ENCODE data around the gene NUDT1. TPM values are rescaled to one million over a fixed set of nuclear protein-coding genes. Genes with fewer than 3 reads are reported as not detected.

Gene NUDT1
- total RNA-seq, 1 experiment from 2014 or later: 84.7 TPM

DNA sequence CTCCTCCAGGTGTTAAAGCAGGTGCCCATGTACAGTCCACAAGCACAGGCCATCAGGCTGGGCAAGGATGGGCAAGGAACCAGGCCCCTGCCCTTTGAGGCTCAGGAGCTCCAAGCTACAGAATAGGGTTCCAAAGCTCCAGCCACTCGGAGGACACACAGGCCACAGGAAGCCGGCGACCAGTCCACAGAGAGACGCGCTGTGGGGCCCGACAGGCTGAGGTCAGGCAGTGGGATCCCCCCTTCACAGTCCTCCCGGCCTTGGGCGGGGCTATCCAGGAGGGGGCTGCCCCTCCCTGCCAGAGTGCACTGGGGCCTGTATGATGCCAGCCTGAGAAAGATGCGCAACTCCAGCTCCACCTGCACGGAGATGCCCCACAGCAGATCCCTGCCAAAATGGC lies 43.3 kb upstream of the NUDT1 start:
- Histone ChIP-seq H4K20me1 (ENCODE audit: control insufficient read depth, insufficient read depth, insufficient read length) (no peaks in the 10 kb centered on the region), H3K4ac (ENCODE audit: low read depth, low read length) (no peak overlapping the region), H3K79me1 (ENCODE audit: insufficient read depth, low read depth, low read length, poor library complexity, severe bottlenecking) (no peaks in the 10 kb centered on the region), H3K79me2 (ENCODE audit: insufficient read depth, low read length) (no peaks in the 10 kb centered on the region; the same call in 1 of the 2 replicates), H3K56ac (ENCODE audit: insufficient read length, low read depth, low read length) (no peak overlapping the region), H3K9me3 (ENCODE audit: control insufficient read depth, low read depth, low read length) (no peaks in the 10 kb centered on the region), H4K8ac (replicated peaks; ENCODE audit: insufficient read length, low read depth, low read length) (no peak overlapping the region), H2AFZ (ENCODE audit: low read length) (no peak overlapping the region), H2BK120ac (ENCODE audit: low read depth, low read length, poor library complexity, severe bottlenecking) (no peak overlapping the region), H3K4me1 (ENCODE audit: insufficient read depth, low read length) (no peaks in the 10 kb centered on the region), H4K91ac (ENCODE audit: insufficient read length, low read depth, low read length) (no peak overlapping the region), H2BK20ac (ENCODE audit: low read depth, low read length, poor library complexity, severe bottlenecking) (no peak overlapping the region), H3K27ac (ENCODE audit: insufficient read length, low read depth, low read length) (no peak overlapping the region), H3T11ph (ENCODE audit: low read length) (no peak overlapping the region), H2BK5ac (ENCODE audit: insufficient read length, low read length) (no peak overlapping the region), H3K4me2 (ENCODE audit: insufficient read depth, insufficient read length, low read length) (no peak overlapping the region), H3K27me3 (ENCODE audit: insufficient read depth, low read length) (no peaks in the 10 kb centered on the region; the same call in 1 of the 2 replicates), H3K18ac (ENCODE audit: insufficient read length, low read depth, low read length) (no peak overlapping the region), H2AK5ac (ENCODE audit: insufficient read length, low read length) (no peak overlapping the region), H2BK15ac (ENCODE audit: low read depth, low read length) (no peak overlapping the region), H3K23me2 (ENCODE audit: insufficient read length, low read depth, low read length, poor library complexity, severe bottlenecking) (no peaks in the 10 kb centered on the region), H3K14ac (ENCODE audit: insufficient read depth, low read length) (no peak overlapping the region), H3K9ac (ENCODE audit: extremely low read depth, insufficient read length, low read length) (no peak overlapping the region), H3K23ac (ENCODE audit: insufficient read length, low read depth, low read length) (no peak overlapping the region), H2BK12ac (ENCODE audit: insufficient read length, low read depth, low read length) (no peak overlapping the region), H4K5ac (ENCODE audit: insufficient read length, low read depth, low read length) (no peak overlapping the region)
- H3K4me3 Mint-ChIP-seq: no peak overlapping the region
- TF ChIP-seq, protein P1, sequence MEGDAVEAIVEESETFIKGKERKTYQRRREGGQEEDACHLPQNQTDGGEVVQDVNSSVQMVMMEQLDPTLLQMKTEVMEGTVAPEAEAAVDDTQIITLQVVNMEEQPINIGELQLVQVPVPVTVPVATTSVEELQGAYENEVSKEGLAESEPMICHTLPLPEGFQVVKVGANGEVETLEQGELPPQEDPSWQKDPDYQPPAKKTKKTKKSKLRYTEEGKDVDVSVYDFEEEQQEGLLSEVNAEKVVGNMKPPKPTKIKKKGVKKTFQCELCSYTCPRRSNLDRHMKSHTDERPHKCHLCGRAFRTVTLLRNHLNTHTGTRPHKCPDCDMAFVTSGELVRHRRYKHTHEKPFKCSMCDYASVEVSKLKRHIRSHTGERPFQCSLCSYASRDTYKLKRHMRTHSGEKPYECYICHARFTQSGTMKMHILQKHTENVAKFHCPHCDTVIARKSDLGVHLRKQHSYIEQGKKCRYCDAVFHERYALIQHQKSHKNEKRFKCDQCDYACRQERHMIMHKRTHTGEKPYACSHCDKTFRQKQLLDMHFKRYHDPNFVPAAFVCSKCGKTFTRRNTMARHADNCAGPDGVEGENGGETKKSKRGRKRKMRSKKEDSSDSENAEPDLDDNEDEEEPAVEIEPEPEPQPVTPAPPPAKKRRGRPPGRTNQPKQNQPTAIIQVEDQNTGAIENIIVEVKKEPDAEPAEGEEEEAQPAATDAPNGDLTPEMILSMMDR (conservative IDR thresholded peaks at IDR 0.05): no peak
- no peaks in the 10 kb centered on the region for H3K4me1 Mint-ChIP-seq
- H3K27me3 Mint-ChIP-seq (ENCODE audit: low read depth): no peaks in the 10 kb centered on the region
- DNase-seq: peak; percentile 21
- H3K27ac Mint-ChIP-seq: no peak overlapping the region; a peak in 1 of 7 replicates
- H3K36me3 Mint-ChIP-seq (ENCODE audit: insufficient read depth in 1 of 3, low read depth in 3 of 3): peaks cover 37 to 45% (median 42%) of the 10 kb centered on the region in 3 experiments
- no CpG with 5 or more reads among the region's 10 CpGs for WGBS (ENCODE audit: extremely low coverage, insufficient read length, low lambda C conversion rate)
- H3K9me3 Mint-ChIP-seq: peaks cover 3 to 10% of the 10 kb centered on the region in 2 experiments; a peak in 4 of 5 replicates
